Upper lobe of left lung (tissue), 6 donors: Measurements from ENCODE around the gene HVCN1. TPM values are rescaled to one million over a fixed set of nuclear protein-coding genes. Genes with fewer than 3 reads are reported as not detected.
A peak's percentile ranks its signal among the peaks of the same experiment; 100 is the strongest.

Experiments
- ATAC-seq, 2 donors: fragments of 200-7000 bp; cut with Tn5 transposase; one replicate each; pipeline ENCODE4 v1.9.1; 2022; ENCODE audit warnings: mild to moderate bottlenecking in 2 of 2, moderate library complexity in 2 of 2; ENCODE audit not compliant: low FRiP score in 2 of 2
- DNase-seq, 2 donors: peaks; one replicate each; pipeline ENCODE4 v3.0.0-alpha.2; 2019 to 2020
- H3K27ac ChIP-seq, 4 donors: fragments of 200-600 bp; sonication (generic); one replicate each; pipeline ENCODE4 v1.5.1; 2016 to 2019
- H3K27me3 ChIP-seq, 4 donors: fragments of 200-600 bp; sonication (generic); one replicate each; pipeline ENCODE4 v1.5.1; 2017 to 2019
- H3K36me3 ChIP-seq, 4 donors: fragments of 200-600 bp; sonication (generic); one replicate each; pipeline ENCODE4 v1.5.1; 2016 to 2019
- H3K4me1 ChIP-seq, 4 donors: fragments of 200-600 bp; sonication (generic); one replicate each; pipeline ENCODE4 v1.5.1; 2018 to 2019
- H3K4me3 ChIP-seq, 4 donors: fragments of 200-600 bp; sonication (generic); one replicate each; pipeline ENCODE4 v1.5.1; 2017 to 2019; ENCODE audit warnings: mild to moderate bottlenecking in 2 of 4, moderate library complexity in 1 of 4
- H3K9me3 ChIP-seq, 4 donors: fragments of 200-600 bp; sonication (generic); one replicate each; pipeline ENCODE4 v1.5.1; 2018 to 2019
- EP300 ChIP-seq, 4 donors: sonication (generic); formaldehyde crosslinking; IDR thresholded peaks; one replicate each; pipeline ENCODE4 v1.5.1; 2017; ENCODE audit warnings: antibody characterized with exemption in 4 of 4, control low read depth in 2 of 4
- POLR2A ChIP-seq, 4 donors: fragments of 450-650 bp; IDR thresholded peaks; one replicate each; pipeline ENCODE4 v1.5.1; 2016 to 2017; ENCODE audit warnings: antibody characterized with exemption in 4 of 4, mild to moderate bottlenecking in 2 of 4
- POLR2AphosphoS5 ChIP-seq, 2 donors: sonication (generic); formaldehyde crosslinking; IDR thresholded peaks; one replicate each; pipeline ENCODE4 v1.5.1; 2017; ENCODE audit warnings: antibody characterized with exemption in 2 of 2
- WGBS, 2 donors: methylation state at CpG; one replicate each; pipeline ENCODE4 v1.1.5; 2017 to 2018; 5-methylcytosine and 5-hydroxymethylcytosine counted together
- total RNA-seq, 6 donors: library from RNA; depleted of rRNA in 4 of 6; stranded (reverse); fragments of >200 nt in 4 of 6; gene quantifications; one replicate each; pipeline versions ENCODE4 v1.1.0 to v1.2.1, GENCODE V29; 2016 to 2021
- TF ChIP-seq, protein P1 (sequence below), 6 experiments: fragments of 450-650 bp in 4 of 6; fragments of 200-600 bp in 2 of 6; sonication (generic) in 2 of 6; IDR thresholded peaks; one replicate each; pipeline ENCODE4 v1.5.1; 2016 to 2019; ENCODE audit warnings: antibody characterized with exemption in 6 of 6
- donor health status: DM: no; HTN: no; CAD: no; lungs with moderate emphysema.
- donor health status: DM: no; HTN: yes; CAD: no; lungs with severe emphysema.

The HVCN1 gene
- total RNA-seq, 6 donors from 2014 or later, result 5.8 to 29.2 (median 15.5) TPM

DNA sequence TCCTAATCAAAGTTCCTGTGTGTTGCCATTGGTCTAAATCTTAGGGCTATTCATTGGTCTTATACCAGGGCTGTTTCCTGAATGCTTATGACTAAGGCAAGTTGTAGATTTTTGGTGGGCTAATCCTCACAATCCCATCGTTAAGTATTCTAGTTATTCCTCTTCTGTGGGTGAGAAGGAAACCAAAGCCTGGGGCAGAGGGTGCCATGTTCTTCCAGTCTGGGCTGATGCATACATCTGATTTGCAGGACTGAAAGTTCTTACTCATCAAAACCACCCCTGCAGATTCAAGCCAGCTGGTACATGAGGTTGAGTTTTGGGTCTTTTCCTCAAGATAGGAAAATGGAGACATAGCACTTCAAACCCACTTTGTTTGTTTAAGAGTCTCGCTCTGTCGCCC lies 28.1 kb upstream of the HVCN1 start:
- Histone ChIP-seq H3K36me3 (peaks cover 11 to 60% (median 29%) of the 10 kb centered on the region in 4 donors), H3K4me1 (no peaks in the 10 kb centered on the region), H3K4me3 (no peak overlapping the region), H3K27me3 (no peaks in the 10 kb centered on the region), H3K27ac (no peak overlapping the region), H3K9me3 (no peaks in the 10 kb centered on the region)
- DNase-seq (no peak), ATAC-seq (no peak)
- 85 to 95% methylated on average over 3 of the region's 3 CpGs for WGBS, 2 donors
- TF ChIP-seq POLR2A (IDR thresholded peaks at IDR 0.05) (no peak), POLR2AphosphoS5 (IDR thresholded peaks at IDR 0.05) (no peak), EP300 (IDR thresholded peaks at IDR 0.05) (no peak)
- TF ChIP-seq, protein P1, sequence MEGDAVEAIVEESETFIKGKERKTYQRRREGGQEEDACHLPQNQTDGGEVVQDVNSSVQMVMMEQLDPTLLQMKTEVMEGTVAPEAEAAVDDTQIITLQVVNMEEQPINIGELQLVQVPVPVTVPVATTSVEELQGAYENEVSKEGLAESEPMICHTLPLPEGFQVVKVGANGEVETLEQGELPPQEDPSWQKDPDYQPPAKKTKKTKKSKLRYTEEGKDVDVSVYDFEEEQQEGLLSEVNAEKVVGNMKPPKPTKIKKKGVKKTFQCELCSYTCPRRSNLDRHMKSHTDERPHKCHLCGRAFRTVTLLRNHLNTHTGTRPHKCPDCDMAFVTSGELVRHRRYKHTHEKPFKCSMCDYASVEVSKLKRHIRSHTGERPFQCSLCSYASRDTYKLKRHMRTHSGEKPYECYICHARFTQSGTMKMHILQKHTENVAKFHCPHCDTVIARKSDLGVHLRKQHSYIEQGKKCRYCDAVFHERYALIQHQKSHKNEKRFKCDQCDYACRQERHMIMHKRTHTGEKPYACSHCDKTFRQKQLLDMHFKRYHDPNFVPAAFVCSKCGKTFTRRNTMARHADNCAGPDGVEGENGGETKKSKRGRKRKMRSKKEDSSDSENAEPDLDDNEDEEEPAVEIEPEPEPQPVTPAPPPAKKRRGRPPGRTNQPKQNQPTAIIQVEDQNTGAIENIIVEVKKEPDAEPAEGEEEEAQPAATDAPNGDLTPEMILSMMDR (IDR thresholded peaks at IDR 0.05), result no peak

DNA sequence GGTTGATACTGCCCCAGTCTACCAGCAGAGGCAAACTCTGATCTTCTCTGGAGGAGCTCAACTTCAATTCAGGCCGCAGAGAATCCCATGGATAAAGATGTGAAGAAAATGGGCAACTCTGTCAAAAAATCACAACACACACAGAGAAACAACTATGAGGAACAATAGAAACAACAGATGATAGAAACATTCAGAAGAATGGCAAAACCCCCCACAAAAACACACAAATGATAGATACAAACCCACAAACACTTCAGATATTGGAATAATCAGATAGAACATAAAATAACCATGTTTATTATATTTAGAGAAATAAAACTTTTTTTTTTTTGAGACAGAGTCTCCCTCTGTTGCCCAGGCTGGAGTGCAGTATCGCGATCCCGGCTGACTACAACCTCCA lies 20.0 kb upstream of the HVCN1 start:
- H3K4me3 ChIP-seq, result no peak overlapping the region
- H3K4me1 ChIP-seq, result no peaks in the 10 kb centered on the region
- no peaks in the 10 kb centered on the region for H3K9me3 ChIP-seq
- WGBS, 2 donors, result 95 to 99% methylated on average over 4 of the region's 4 CpGs
- no peak for ATAC-seq
- no peak overlapping the region for H3K27ac ChIP-seq
- H3K27me3 ChIP-seq, result no peaks in the 10 kb centered on the region
- TF ChIP-seq POLR2A (IDR thresholded peaks at IDR 0.05), result no peak
- TF ChIP-seq EP300 (IDR thresholded peaks at IDR 0.05), result no peak
- no peak for TF ChIP-seq POLR2AphosphoS5 (IDR thresholded peaks at IDR 0.05)
- TF ChIP-seq, protein P1 (IDR thresholded peaks at IDR 0.05), result no peak
- peaks cover 0 to 6% (median 0%) of the 10 kb centered on the region in 4 donors for H3K36me3 ChIP-seq
- no peak for DNase-seq

GRCh38 chr12:110705309-110705708 lies 16.4 kb upstream of the HVCN1 start:
- H3K27ac ChIP-seq, result no peak overlapping the region
- DNase-seq (no peak), ATAC-seq (no peak)
- TF ChIP-seq POLR2AphosphoS5 (IDR thresholded peaks at IDR 0.05) (no peak), POLR2A (IDR thresholded peaks at IDR 0.05) (no peak), EP300 (IDR thresholded peaks at IDR 0.05) (no peak)
- TF ChIP-seq, protein P1 (IDR thresholded peaks at IDR 0.05), result no peak
- no peaks in the 10 kb centered on the region for H3K4me1 ChIP-seq
- H3K4me3 ChIP-seq, result no peak overlapping the region
- 60 to 63% methylated on average over 3 of the region's 3 CpGs for WGBS, 2 donors
- H3K9me3 ChIP-seq, result no peaks in the 10 kb centered on the region
- H3K27me3 ChIP-seq, result no peaks in the 10 kb centered on the region
- H3K36me3 ChIP-seq, result no peaks in the 10 kb centered on the region

DNA sequence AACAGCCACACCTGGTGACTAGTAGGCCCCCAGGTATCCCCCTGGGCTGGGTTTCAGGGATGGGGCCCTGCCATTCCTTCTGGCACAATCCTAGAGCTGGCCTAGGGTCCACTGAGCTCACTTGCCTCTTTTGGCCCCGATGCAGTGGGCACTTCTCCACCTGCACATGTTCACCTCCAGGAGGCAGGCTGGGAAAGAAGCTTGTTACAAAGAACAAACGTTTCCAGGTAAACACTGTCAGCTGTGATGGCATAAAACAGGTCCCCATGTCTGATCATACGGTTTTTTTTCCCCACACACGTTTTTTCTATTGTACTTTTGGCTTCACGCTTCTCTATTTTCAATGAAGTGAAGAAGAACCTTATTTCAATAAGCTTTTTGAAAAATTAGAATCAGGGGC lies 15.8 kb upstream of the HVCN1 start:
- Histone ChIP-seq H3K4me1 (no peaks in the 10 kb centered on the region), H3K27ac (no peak overlapping the region), H3K27me3 (no peaks in the 10 kb centered on the region), H3K9me3 (no peaks in the 10 kb centered on the region), H3K36me3 (no peaks in the 10 kb centered on the region), H3K4me3 (no peak overlapping the region)
- 40 to 41% methylated on average over 5 of the region's 5 CpGs for WGBS, 2 donors
- DNase-seq, result no peak
- ATAC-seq, result no peak
- no peak for TF ChIP-seq EP300 (IDR thresholded peaks at IDR 0.05)
- no peak for TF ChIP-seq POLR2AphosphoS5 (IDR thresholded peaks at IDR 0.05)
- TF ChIP-seq, protein P1 (IDR thresholded peaks at IDR 0.05), result peak in 1 of 6 experiments; percentile 8
- no peak for TF ChIP-seq POLR2A (IDR thresholded peaks at IDR 0.05)

DNA sequence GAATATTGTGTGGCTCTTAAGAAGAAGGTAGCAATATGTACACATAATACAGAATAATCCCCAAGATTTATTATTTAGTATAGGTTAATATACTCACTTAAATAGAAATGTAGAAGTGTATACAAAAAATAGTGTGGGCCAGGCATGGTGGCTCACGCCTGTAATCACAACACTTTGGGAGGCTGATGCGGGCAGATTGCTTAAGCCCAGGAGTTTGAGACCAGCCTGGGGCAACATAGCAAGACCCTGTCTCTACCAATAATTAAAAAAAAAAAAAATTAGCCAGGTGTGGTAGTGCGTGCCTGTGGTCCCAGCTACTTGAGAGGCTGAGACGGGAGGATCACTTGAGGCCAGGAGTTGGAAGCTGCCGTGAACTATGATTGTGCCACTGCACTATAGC lies 15.3 kb upstream of the HVCN1 start:
- Histone ChIP-seq H3K27ac (no peak overlapping the region), H3K4me1 (peaks cover 0 to 3% (median 1%) of the 10 kb centered on the region in 4 donors), H3K27me3 (no peaks in the 10 kb centered on the region), H3K9me3 (no peaks in the 10 kb centered on the region), H3K36me3 (no peaks in the 10 kb centered on the region), H3K4me3 (no peak overlapping the region)
- DNase-seq (no peak), ATAC-seq (no peak)
- TF ChIP-seq EP300 (IDR thresholded peaks at IDR 0.05), result no peak
- TF ChIP-seq POLR2A (IDR thresholded peaks at IDR 0.05), result no peak
- TF ChIP-seq, protein P1 (IDR thresholded peaks at IDR 0.05), result no peak
- no peak for TF ChIP-seq POLR2AphosphoS5 (IDR thresholded peaks at IDR 0.05)
- 98% methylated on average over 5 of the region's 5 CpGs for WGBS, 2 donors
